Measurements from ENCODE around the gene HNRNPK. TPM values are rescaled to one million over a fixed set of nuclear protein-coding genes. Genes with fewer than 3 reads are reported as not detected.

The HNRNPK gene
- total RNA-seq: 100 to 1,000 TPM; 679 to 704 TPM

- Mint-ChIP-seq H3K27ac (peak within 1 kb of the TSS; percentile 99), H3K36me3 (ENCODE audit: low read depth) (peaks cover 56% of the 10 kb centered on the region), H3K27me3 (ENCODE audit: low read depth) (no peaks in the 10 kb centered on the region), H3K4me3 (peak within 1 kb of the TSS; percentile 89), H3K4me1 (ENCODE audit: low read depth) (peaks cover 41% of the 10 kb centered on the region), H3K9me3 (no peaks in the 10 kb centered on the region)
- CTCF ChIA-PET: interaction anchor here (1.4 kb wide), 1 partner anchor 36 kb away, joined by 3 read pairs; no protein-coding TSS in a partner anchor
- intact Hi-C loops (cut with micrococcal nuclease): loop anchor here (1.0 to 5.0 kb wide), 13 partner anchors 14 to 1961 kb away; partner anchors contain the start of genes IDNK, KIF27 and NAA35
- DNase-seq: peak; percentile 99
Measured at GRCh38 chr9:83979812-83980394, at the start of gene HNRNPK. Gene HNRNPK (minus strand): TSS chr9:83980215. CDS start chr9:83978252, 1,963 bp downstream.

GRCh38 chr9:84027201-84027600, 47.2 kb upstream of the HNRNPK start:
- no peak overlapping the region for H3K4me3 Mint-ChIP-seq
- DNase-seq: no peak
- intact Hi-C loops (cut with micrococcal nuclease): no loop called here
- H3K4me1 Mint-ChIP-seq (ENCODE audit: low read depth): no peaks in the 10 kb centered on the region
- H3K27me3 Mint-ChIP-seq (ENCODE audit: low read depth): no peaks in the 10 kb centered on the region
- no peak overlapping the region for H3K27ac Mint-ChIP-seq
- CTCF ChIA-PET: no interaction called here
- no peaks in the 10 kb centered on the region for H3K36me3 Mint-ChIP-seq (ENCODE audit: low read depth)
- H3K9me3 Mint-ChIP-seq: no peaks in the 10 kb centered on the region

- no peaks in the 10 kb centered on the region for H3K4me1 Mint-ChIP-seq (ENCODE audit: low read depth)
- H3K27me3 Mint-ChIP-seq (ENCODE audit: low read depth): no peaks in the 10 kb centered on the region
- no peak overlapping the region for H3K27ac Mint-ChIP-seq
Measured at GRCh38 chr9:84024041-84024575, 44.1 kb upstream of the HNRNPK start.

GRCh38 chr9:84007662-84008061, 27.6 kb upstream of the HNRNPK start:
- Mint-ChIP-seq H3K4me1 (ENCODE audit: low read depth) (no peaks in the 10 kb centered on the region), H3K36me3 (ENCODE audit: low read depth) (peaks cover 8% of the 10 kb centered on the region), H3K4me3 (no peak overlapping the region), H3K27me3 (ENCODE audit: low read depth) (no peaks in the 10 kb centered on the region), H3K27ac (no peak overlapping the region), H3K9me3 (no peaks in the 10 kb centered on the region)
- intact Hi-C loops (cut with micrococcal nuclease): no loop called here
- CTCF ChIA-PET: no interaction called here
- no peak for DNase-seq

More at GRCh38 chr9:84024041-84024575, 44.1 kb upstream of the HNRNPK start:
- Mint-ChIP-seq H3K36me3 (ENCODE audit: low read depth) (no peaks in the 10 kb centered on the region), H3K9me3 (no peaks in the 10 kb centered on the region), H3K4me3 (no peak overlapping the region)
- DNase-seq: no peak
- CTCF ChIA-PET: interaction anchor here (0.7 kb wide), 1 partner anchor 334 kb away, joined by 3 read pairs; no protein-coding TSS in a partner anchor
- intact Hi-C loops (cut with micrococcal nuclease): no loop called here

GRCh38 chr9:84003246-84003645, 23.2 kb upstream of the HNRNPK start:
- Mint-ChIP-seq H3K36me3 (ENCODE audit: low read depth) (peaks cover 22% of the 10 kb centered on the region), H3K27me3 (ENCODE audit: low read depth) (no peaks in the 10 kb centered on the region), H3K9me3 (no peaks in the 10 kb centered on the region), H3K27ac (no peak overlapping the region), H3K4me1 (ENCODE audit: low read depth) (peaks cover 12% of the 10 kb centered on the region), H3K4me3 (no peak overlapping the region)
- DNase-seq: no peak
- CTCF ChIA-PET: interaction anchor here (0.5 to 1.4 kb wide), 2 partner anchors 44 to 170 kb away, joined by 3 to 4 read pairs; no protein-coding TSS in a partner anchor
- intact Hi-C loops (cut with micrococcal nuclease): no loop called here

GRCh38 chr9:84002344-84002743, 22.3 kb upstream of the HNRNPK start:
- Mint-ChIP-seq H3K4me1 (ENCODE audit: low read depth) (peaks cover 12% of the 10 kb centered on the region), H3K4me3 (no peak overlapping the region), H3K27me3 (ENCODE audit: low read depth) (no peaks in the 10 kb centered on the region), H3K36me3 (ENCODE audit: low read depth) (peaks cover 23% of the 10 kb centered on the region), H3K9me3 (no peaks in the 10 kb centered on the region), H3K27ac (no peak overlapping the region)
- intact Hi-C loops (cut with micrococcal nuclease): no loop called here
- no peak for DNase-seq
- CTCF ChIA-PET: no interaction called here

GRCh38 chr9:84001621-84002020, 21.6 kb upstream of the HNRNPK start:
- no peak for DNase-seq
- Mint-ChIP-seq H3K36me3 (ENCODE audit: low read depth) (peaks cover 23% of the 10 kb centered on the region), H3K4me3 (no peak overlapping the region), H3K27ac (no peak overlapping the region), H3K27me3 (ENCODE audit: low read depth) (no peaks in the 10 kb centered on the region), H3K4me1 (ENCODE audit: low read depth) (peaks cover 12% of the 10 kb centered on the region), H3K9me3 (no peaks in the 10 kb centered on the region)
- intact Hi-C loops (cut with micrococcal nuclease): no loop called here
- CTCF ChIA-PET: no interaction called here

GRCh38 chr9:84000186-84000585, 20.2 kb upstream of the HNRNPK start:
- CTCF ChIA-PET: no interaction called here
- H3K4me3 Mint-ChIP-seq: no peak overlapping the region
- H3K9me3 Mint-ChIP-seq: no peaks in the 10 kb centered on the region
- peaks cover 12% of the 10 kb centered on the region for H3K4me1 Mint-ChIP-seq (ENCODE audit: low read depth)
- intact Hi-C loops (cut with micrococcal nuclease): no loop called here
- no peak for DNase-seq
- H3K36me3 Mint-ChIP-seq (ENCODE audit: low read depth): peaks cover 27% of the 10 kb centered on the region
- H3K27me3 Mint-ChIP-seq (ENCODE audit: low read depth): no peaks in the 10 kb centered on the region
- H3K27ac Mint-ChIP-seq: no peak overlapping the region

GRCh38 chr9:83999141-83999918, 19.3 kb upstream of the HNRNPK start:
- Mint-ChIP-seq H3K27ac (no peak overlapping the region), H3K36me3 (ENCODE audit: low read depth) (peaks cover 25% of the 10 kb centered on the region), H3K4me1 (ENCODE audit: low read depth) (peaks cover 12% of the 10 kb centered on the region), H3K9me3 (no peaks in the 10 kb centered on the region), H3K4me3 (no peak overlapping the region), H3K27me3 (ENCODE audit: low read depth) (no peaks in the 10 kb centered on the region)
- intact Hi-C loops (cut with micrococcal nuclease): no loop called here
- DNase-seq: no peak
- CTCF ChIA-PET: no interaction called here

- Mint-ChIP-seq H3K9me3 (no peaks in the 10 kb centered on the region), H3K4me3 (no peak overlapping the region), H3K4me1 (ENCODE audit: low read depth) (peaks cover 1% of the 10 kb centered on the region), H3K27ac (no peak overlapping the region), H3K27me3 (ENCODE audit: low read depth) (no peaks in the 10 kb centered on the region), H3K36me3 (ENCODE audit: low read depth) (peaks cover 19% of the 10 kb centered on the region)
- intact Hi-C loops (cut with micrococcal nuclease): no loop called here
- DNase-seq: no peak
- CTCF ChIA-PET: interaction anchor here (0.7 kb wide), 1 partner anchor 400 kb away, joined by 4 read pairs; no protein-coding TSS in a partner anchor
Measured at GRCh38 chr9:83996126-83996525, 16.1 kb upstream of the HNRNPK start.

GRCh38 chr9:83992901-83993300, 12.9 kb upstream of the HNRNPK start:
- Mint-ChIP-seq H3K36me3 (ENCODE audit: low read depth) (peaks cover 36% of the 10 kb centered on the region), H3K9me3 (no peaks in the 10 kb centered on the region), H3K4me3 (no peak overlapping the region), H3K27ac (no peak overlapping the region), H3K4me1 (ENCODE audit: low read depth) (peaks cover 1% of the 10 kb centered on the region), H3K27me3 (ENCODE audit: low read depth) (no peaks in the 10 kb centered on the region)
- intact Hi-C loops (cut with micrococcal nuclease): no loop called here
- CTCF ChIA-PET: no interaction called here
- no peak for DNase-seq

- H3K4me3 Mint-ChIP-seq: no peak overlapping the region
- CTCF ChIA-PET: no interaction called here
- H3K36me3 Mint-ChIP-seq (ENCODE audit: low read depth): peaks cover 39% of the 10 kb centered on the region
- no peaks in the 10 kb centered on the region for H3K27me3 Mint-ChIP-seq (ENCODE audit: low read depth)
- H3K9me3 Mint-ChIP-seq: no peaks in the 10 kb centered on the region
- no peak overlapping the region for H3K27ac Mint-ChIP-seq
- H3K4me1 Mint-ChIP-seq (ENCODE audit: low read depth): peaks cover 1% of the 10 kb centered on the region
- DNase-seq: no peak
- intact Hi-C loops (cut with micrococcal nuclease): no loop called here
Measured at GRCh38 chr9:83992407-83992806, 12.4 kb upstream of the HNRNPK start.

Data from activated naive CD4-positive, alpha-beta T cell treated with anti-CD3 and anti-CD28 coated beads for 36 hours (primary cell).